Trophoblast cell (in vitro differentiated cells and primary cell): ENCODE results near the gene BAZ1A.

Source experiments
- DNase-seq, 2 donors: peaks; one replicate each; pipeline ENCODE4 v3.0.0-alpha.2; 2016
- H2AFZ ChIP-seq: 2 replicates; pipeline ENCODE4 v1.6.1; 2013; ENCODE audit warnings: low read length, moderate library complexity, mild to moderate bottlenecking; ENCODE audit not compliant: insufficient read depth, poor library complexity
- H2AK5ac ChIP-seq: 2 replicates; pipeline ENCODE4 v1.6.1; 2013; ENCODE audit warnings: mild to moderate bottlenecking, low read length
- H2BK120ac ChIP-seq: 2 replicates; pipeline ENCODE4 v1.6.1; 2013; ENCODE audit warnings: low read length, mild to moderate bottlenecking, moderate library complexity; ENCODE audit not compliant: insufficient read depth, poor library complexity
- H2BK12ac ChIP-seq: 2 replicates; pipeline ENCODE4 v1.6.1; 2013; ENCODE audit warnings: mild to moderate bottlenecking, low read length, moderate library complexity
- H2BK5ac ChIP-seq: 2 replicates; pipeline ENCODE4 v1.6.1; 2013; ENCODE audit warnings: low read length, low read depth, moderate library complexity, mild to moderate bottlenecking; ENCODE audit not compliant: poor library complexity
- H3K14ac ChIP-seq: 2 replicates; pipeline ENCODE4 v1.6.1; 2013; ENCODE audit warnings: mild to moderate bottlenecking, low read length
- H3K18ac ChIP-seq: 2 replicates; pipeline ENCODE4 v1.6.1; 2013; ENCODE audit warnings: mild to moderate bottlenecking, low read length
- H3K23ac ChIP-seq: 2 replicates; pipeline ENCODE4 v1.6.1; 2013; ENCODE audit warnings: low read length
- H3K27ac ChIP-seq: 2 replicates; pipeline ENCODE4 v1.5.1; 2013; ENCODE audit warnings: low read depth, mild to moderate bottlenecking, inconsistent platforms, low read length, moderate library complexity
- H3K27me3 ChIP-seq: 2 replicates; pipeline ENCODE4 v1.6.1; 2013; ENCODE audit warnings: inconsistent platforms, mild to moderate bottlenecking, low read length, moderate library complexity; ENCODE audit not compliant: insufficient read depth
- H3K36me3 ChIP-seq, 2 experiments: 1 replicate in 1 of 2; 2 replicates in 1 of 2; pipeline ENCODE4 v1.6.1; 2013; ENCODE audit warnings: low read length in 2 of 2, mild to moderate bottlenecking in 2 of 2, moderate library complexity in 1 of 2; ENCODE audit not compliant: insufficient read depth in 2 of 2, control insufficient read depth in 1 of 2
- H3K4ac ChIP-seq: 2 replicates; pipeline ENCODE4 v1.6.1; 2013; ENCODE audit warnings: low read depth, mild to moderate bottlenecking, low read length, moderate library complexity
- H3K4me1 ChIP-seq, 2 experiments: 1 replicate in 1 of 2; 2 replicates in 1 of 2; pipeline ENCODE4 v1.6.1; 2013; ENCODE audit warnings: low read length in 2 of 2, mild to moderate bottlenecking in 2 of 2, moderate library complexity in 1 of 2; ENCODE audit not compliant: insufficient read depth in 2 of 2, control insufficient read depth in 1 of 2
- H3K4me2 ChIP-seq: 2 replicates; pipeline ENCODE4 v1.6.1; 2013; ENCODE audit warnings: inconsistent platforms, mild to moderate bottlenecking, low read length, moderate library complexity
- H3K4me3 ChIP-seq: 2 replicates; pipeline ENCODE4 v1.5.1; 2013; ENCODE audit warnings: mild to moderate bottlenecking, low read depth, low read length, inconsistent platforms
- H3K79me1 ChIP-seq: one replicate; pipeline ENCODE4 v1.6.1; 2013; ENCODE audit warnings: low read length
- H3K79me2 ChIP-seq: 2 replicates; pipeline ENCODE4 v1.6.1; 2013; ENCODE audit warnings: low read length, mild to moderate bottlenecking; ENCODE audit not compliant: control insufficient read depth, insufficient read depth, poor library complexity
- H3K9ac ChIP-seq: 2 replicates; pipeline ENCODE4 v1.6.1; 2013; ENCODE audit warnings: mild to moderate bottlenecking, low read length
- H3K9me3 ChIP-seq: 2 replicates; pipeline ENCODE4 v1.6.1; 2013; ENCODE audit warnings: low read depth, mild to moderate bottlenecking, control low read depth, inconsistent platforms, low read length; ENCODE audit not compliant: insufficient read depth
- H4K12ac ChIP-seq: 2 replicates; pipeline ENCODE4 v1.6.1; 2013; ENCODE audit warnings: low read depth, mild to moderate bottlenecking, low read length, moderate library complexity
- H4K8ac ChIP-seq: 2 replicates; pipeline ENCODE4 v1.6.1; 2013; ENCODE audit warnings: low read depth, mild to moderate bottlenecking, low read length, moderate library complexity
- H4K91ac ChIP-seq: one replicate; pipeline ENCODE4 v1.6.1; 2013; ENCODE audit warnings: low read depth, mild to moderate bottlenecking, low read length, moderate library complexity
- WGBS: extraction: QIAGEN DNeasy Blood & Tissue Kit; methylation state at CpG from one replicate; pipeline ENCODE4 v1.1.7; 2013; ENCODE audit warnings: missing lambda C conversion rate; ENCODE audit not compliant: insufficient read length, insufficient coverage; ENCODE audit errors: extremely low coverage; 5-methylcytosine and 5-hydroxymethylcytosine counted together

The BAZ1A gene

DNA sequence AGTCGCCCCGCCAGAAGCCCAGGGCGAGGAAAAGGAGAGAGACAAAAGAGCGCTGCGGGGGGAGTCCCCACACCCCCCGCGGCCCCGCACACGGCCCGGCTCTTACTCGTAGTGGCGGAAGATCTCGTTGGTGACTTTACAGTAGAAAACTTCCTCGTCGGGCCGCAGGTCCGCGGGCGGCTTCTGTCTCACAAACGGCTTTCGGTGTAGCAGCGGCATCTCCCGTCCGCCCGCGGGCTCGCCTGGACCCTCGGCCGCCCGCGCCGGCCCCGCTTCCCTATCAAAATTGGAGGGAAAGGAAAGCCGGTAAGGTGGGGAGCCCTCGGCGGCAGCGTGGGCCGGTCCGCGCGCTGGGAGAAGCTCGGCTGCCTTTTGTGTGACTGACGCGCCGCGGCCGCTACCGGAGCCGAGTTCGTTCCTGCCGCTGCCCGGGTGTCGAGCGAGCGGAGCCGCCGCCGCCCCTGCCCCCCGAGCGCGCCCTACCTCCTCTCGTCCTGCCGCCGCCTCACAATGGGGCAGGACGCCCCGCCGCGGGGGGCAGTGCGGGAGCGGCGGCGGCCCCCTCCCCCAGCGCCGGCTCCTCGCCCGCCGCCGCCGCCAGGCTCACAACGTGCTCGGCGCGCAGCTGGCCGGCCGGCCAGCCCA lies 652 bp downstream of the BAZ1A start:
- H2BK120ac ChIP-seq, result peak overlapping the region; percentile 84
- H2AFZ ChIP-seq, result peak overlapping the region; percentile 60
- peaks cover 0 to 1% of the 10 kb centered on the region in 2 experiments for H3K36me3 ChIP-seq
- H3K9me3 ChIP-seq, result no peaks in the 10 kb centered on the region
- peak overlapping the region; percentile 95 for H3K4ac ChIP-seq
- H4K8ac ChIP-seq, result peak overlapping the region; percentile 91
- H3K27ac ChIP-seq, result peak overlapping the region; percentile 94
- no CpG with 5 or more reads among the region's 85 CpGs for WGBS
- peak overlapping the region; percentile 85 for H4K91ac ChIP-seq
- peak; percentile 53 to 66 for DNase-seq
- H3K9ac ChIP-seq, result peak overlapping the region; percentile 88
- no peaks in the 10 kb centered on the region for H3K4me1 ChIP-seq
- H2BK5ac ChIP-seq, result peak overlapping the region; percentile 79
- peaks cover 14% of the 10 kb centered on the region for H3K79me1 ChIP-seq
- H3K27me3 ChIP-seq, result no peaks in the 10 kb centered on the region
- peak overlapping the region; percentile 97 for H3K4me3 ChIP-seq
- peak overlapping the region; percentile 59 for H4K12ac ChIP-seq
- peaks cover 15% of the 10 kb centered on the region for H3K79me2 ChIP-seq
- no peak overlapping the region for H3K23ac ChIP-seq
- H2AK5ac ChIP-seq, result peak overlapping the region; percentile 28
- H3K4me2 ChIP-seq, result peak overlapping the region; percentile 68
- H2BK12ac ChIP-seq, result no peak overlapping the region
- H3K18ac ChIP-seq, result peak overlapping the region; percentile 94
- peak overlapping the region; percentile 78 for H3K14ac ChIP-seq

DNA sequence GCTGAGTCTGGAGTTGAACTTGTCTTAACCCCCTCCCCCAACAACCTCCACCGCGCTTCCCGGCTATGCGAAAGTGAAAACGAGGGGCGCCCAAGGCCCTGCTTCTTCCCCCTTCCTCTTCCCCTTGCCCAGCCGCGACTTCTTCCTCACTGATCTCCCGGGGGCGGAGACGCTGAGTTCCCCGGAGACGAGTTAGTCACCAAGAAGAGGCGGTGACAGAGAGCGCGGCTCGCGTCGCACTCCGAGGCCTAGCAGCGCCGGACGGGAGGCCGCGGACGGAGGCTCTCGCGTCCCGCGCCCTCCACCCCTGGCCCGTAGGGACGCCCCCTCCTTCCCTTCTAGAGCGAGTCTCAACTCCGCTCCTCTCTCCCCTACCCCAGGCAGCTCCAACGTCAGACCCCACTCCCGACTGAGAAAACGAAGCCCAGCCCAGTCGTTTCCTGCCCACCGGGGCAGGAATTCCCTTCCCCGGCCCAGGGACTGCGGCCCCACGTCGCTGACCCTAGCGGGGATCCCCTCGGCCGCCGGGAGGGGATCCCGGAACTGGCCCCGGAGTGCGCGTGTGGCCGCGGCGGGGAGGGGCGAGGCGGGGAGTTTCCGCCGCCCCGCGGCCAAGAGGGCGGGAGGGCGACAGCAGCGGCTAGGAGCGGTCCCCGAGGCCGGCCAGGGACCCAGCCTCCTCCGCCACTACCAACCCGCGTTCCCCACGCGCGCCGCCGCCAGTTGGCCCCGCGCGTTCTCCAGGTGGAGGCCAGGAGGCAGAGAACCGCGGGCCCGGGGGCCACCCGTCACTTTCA lies 1.4 kb downstream of the BAZ1A start:
- peak overlapping the region; percentile 78 for H3K14ac ChIP-seq
- H2BK120ac ChIP-seq, result peak overlapping the region; percentile 84
- H3K4me3 ChIP-seq, result peak overlapping the region; percentile 97
- no peaks in the 10 kb centered on the region for H3K27me3 ChIP-seq
- no peak overlapping the region for H2AK5ac ChIP-seq
- peaks cover 14% of the 10 kb centered on the region for H3K79me1 ChIP-seq
- peak overlapping the region; percentile 95 for H3K4ac ChIP-seq
- peak overlapping the region; percentile 60 for H2AFZ ChIP-seq
- no peak overlapping the region for H2BK12ac ChIP-seq
- peak overlapping the region; percentile 85 for H4K91ac ChIP-seq
- H4K12ac ChIP-seq, result peak overlapping the region; percentile 98
- peak overlapping the region; percentile 91 for H4K8ac ChIP-seq
- no peak overlapping the region for H3K23ac ChIP-seq
- peak overlapping the region; percentile 94 for H3K27ac ChIP-seq
- peaks cover 0 to 1% of the 10 kb centered on the region in 2 experiments for H3K36me3 ChIP-seq
- peaks cover 15% of the 10 kb centered on the region for H3K79me2 ChIP-seq
- H3K9me3 ChIP-seq, result no peaks in the 10 kb centered on the region
- H2BK5ac ChIP-seq, result peak overlapping the region; percentile 79
- no peaks in the 10 kb centered on the region for H3K4me1 ChIP-seq
- peak overlapping the region; percentile 88 for H3K9ac ChIP-seq
- DNase-seq, result peak; percentile 80 to 87
- WGBS, result no CpG with 5 or more reads among the region's 81 CpGs
- H3K4me2 ChIP-seq, result peak overlapping the region; percentile 68
- H3K18ac ChIP-seq, result peak overlapping the region; percentile 94

DNA sequence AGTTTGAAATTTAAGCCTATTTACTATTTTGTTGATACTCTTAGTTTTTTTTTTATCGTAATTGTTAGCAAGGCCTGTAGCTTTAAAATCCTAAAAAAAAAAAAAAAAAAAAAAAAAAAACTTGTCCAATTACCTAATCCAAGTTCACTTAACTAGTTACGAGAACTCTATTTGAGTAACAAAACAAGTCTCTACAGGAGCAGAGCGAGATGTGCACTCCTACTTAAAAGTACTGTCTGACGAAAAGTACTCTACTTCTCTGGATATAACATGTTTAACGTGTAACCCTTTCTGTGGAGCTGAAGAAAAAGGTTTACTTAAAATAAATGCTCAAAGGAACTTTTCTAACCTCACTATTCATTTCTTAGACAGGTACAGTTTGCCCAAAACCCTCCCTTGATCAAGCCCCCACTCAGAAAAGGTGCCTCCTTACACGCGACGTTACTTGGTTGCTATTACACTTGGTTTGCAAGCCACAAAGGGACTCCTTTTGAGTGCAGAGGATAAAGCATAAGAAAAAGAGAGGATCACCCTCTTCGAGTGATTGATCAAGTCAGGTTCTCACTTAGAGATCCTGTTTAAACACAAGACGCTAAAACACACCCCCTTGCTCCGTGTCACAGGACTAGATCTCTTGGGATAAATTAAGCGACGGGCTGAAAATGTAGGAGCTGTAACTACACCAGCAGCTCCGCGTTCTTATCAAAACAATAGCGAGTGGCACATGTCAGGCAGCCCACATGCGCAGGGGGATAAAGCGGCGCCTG lies 2.2 kb downstream of the BAZ1A start:
- Histone ChIP-seq H3K36me3 (peaks cover 0 to 1% of the 10 kb centered on the region in 2 experiments), H2BK12ac (no peak overlapping the region)

DNA sequence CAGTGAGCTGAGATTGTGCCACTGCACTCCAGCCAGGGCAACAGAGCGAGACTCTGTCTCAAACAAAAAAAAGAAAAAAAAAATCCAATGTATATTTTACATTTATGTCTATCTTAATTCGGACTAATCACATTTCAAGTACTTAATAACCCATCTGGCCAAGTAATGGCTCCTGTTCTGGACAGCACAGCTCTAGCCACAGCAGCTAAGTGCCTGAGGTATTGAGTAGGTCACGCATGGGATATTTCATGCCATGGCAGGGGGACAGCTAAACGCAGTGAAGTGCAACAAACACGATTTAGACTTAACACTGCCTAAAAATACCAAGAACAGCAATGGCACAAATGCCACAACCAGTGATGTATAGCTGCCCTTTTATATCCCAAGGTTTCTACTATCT lies 8.0 kb downstream of the BAZ1A start:
- H3K18ac ChIP-seq, result no peak overlapping the region
- no peak overlapping the region for H2BK120ac ChIP-seq
- no peak overlapping the region for H4K91ac ChIP-seq
- H3K4me2 ChIP-seq, result no peak overlapping the region
- no peak overlapping the region for H3K14ac ChIP-seq
- no peak overlapping the region for H2AFZ ChIP-seq
- H3K9me3 ChIP-seq, result no peaks in the 10 kb centered on the region
- no peaks in the 10 kb centered on the region for H3K27me3 ChIP-seq
- H3K27ac ChIP-seq, result no peak overlapping the region
- peak overlapping the region; percentile 29 for H3K4ac ChIP-seq
- H3K36me3 ChIP-seq, result peaks cover 2 to 3% of the 10 kb centered on the region in 2 experiments
- no peak overlapping the region for H2BK12ac ChIP-seq
- H3K4me1 ChIP-seq, result no peaks in the 10 kb centered on the region
- H3K79me1 ChIP-seq, result no peaks in the 10 kb centered on the region
- H4K12ac ChIP-seq, result no peak overlapping the region
- no peak overlapping the region for H4K8ac ChIP-seq
- H3K9ac ChIP-seq, result peak overlapping the region; percentile 3
- no peak overlapping the region for H3K23ac ChIP-seq
- WGBS, result no CpG with 5 or more reads among the region's 5 CpGs
- no peak overlapping the region for H3K4me3 ChIP-seq
- H3K79me2 ChIP-seq, result peaks cover 2% of the 10 kb centered on the region
- no peak for DNase-seq
- no peak overlapping the region for H2BK5ac ChIP-seq
- H2AK5ac ChIP-seq, result no peak overlapping the region

More for the DNA sequence above, 2.2 kb downstream of the BAZ1A start:
- Histone ChIP-seq H3K23ac (no peak overlapping the region), H3K14ac (no peak overlapping the region), H2AFZ (no peak overlapping the region), H3K4me1 (no peaks in the 10 kb centered on the region), H3K18ac (peak overlapping the region; percentile 93), H3K9me3 (no peaks in the 10 kb centered on the region), H3K4ac (no peak overlapping the region), H2BK120ac (no peak overlapping the region), H3K79me1 (peaks cover 14% of the 10 kb centered on the region), H3K9ac (no peak overlapping the region), H3K4me3 (peak overlapping the region; percentile 97), H3K27me3 (no peaks in the 10 kb centered on the region), H4K8ac (peak overlapping the region; percentile 91), H2AK5ac (no peak overlapping the region), H4K91ac (peak overlapping the region; percentile 85), H3K79me2 (peaks cover 15% of the 10 kb centered on the region), H3K27ac (peak overlapping the region; percentile 94), H3K4me2 (peak overlapping the region; percentile 68), H2BK5ac (no peak overlapping the region), H4K12ac (no peak overlapping the region)
- DNase-seq, result peak in 1 of 2 donors; percentile 27
- WGBS, result no CpG with 5 or more reads among the region's 19 CpGs
